KBM-7 (cell line): Measurements from ENCODE around the gene ATP10A.

ENCODE experiments used
- DNase-seq: peaks from one replicate; pipeline ENCODE4 v3.0.0-alpha.2; 2015
- in situ Hi-C: fragments of 300-500 bp; cut with MboI; formaldehyde crosslinking; loops from 2 replicates; pipeline ENCODE4 v1.14.3; 2020; ENCODE audit warnings: low sequenced_read_pairs, low pct_unique_long_range_greater_than_20kb, mixed read lengths

ATP10A gene

DNA sequence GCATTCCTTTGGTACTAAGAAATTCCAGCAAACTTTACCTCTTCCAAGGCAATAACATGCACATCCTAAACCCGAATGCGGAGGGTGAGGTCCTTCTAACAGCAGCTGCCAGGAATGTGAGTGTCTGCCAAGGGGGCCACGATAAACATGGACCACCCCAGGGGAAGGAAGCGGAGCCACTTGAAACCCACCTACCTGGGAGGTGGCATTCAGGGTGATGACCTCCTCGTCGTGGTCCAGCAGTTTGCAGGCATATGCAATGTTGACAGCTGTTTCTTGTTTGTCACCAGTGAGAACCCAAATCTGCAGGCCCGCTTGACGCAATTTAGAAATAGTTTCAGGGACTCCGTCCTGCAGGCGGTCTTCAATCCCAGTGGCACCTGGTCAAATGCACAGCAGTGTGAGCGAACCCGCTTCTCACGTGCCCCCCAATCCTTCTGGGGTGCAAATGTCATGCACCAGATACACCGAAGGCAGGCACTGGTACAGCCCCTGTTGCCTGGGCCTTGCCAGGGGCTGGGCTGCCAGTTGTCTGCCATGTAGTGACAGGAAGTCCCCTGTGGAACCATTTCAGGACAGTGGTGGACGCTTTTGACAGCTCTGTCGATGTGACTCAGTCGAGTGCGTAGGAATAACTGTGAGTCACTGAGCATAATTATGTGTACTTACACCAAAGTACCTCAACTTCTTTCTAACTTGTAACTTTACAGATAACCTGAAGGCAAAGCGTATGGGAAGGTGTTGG, 161.2 kb downstream of the ATP10A start:
- no peak for DNase-seq
- in situ Hi-C loops, result no loop called here

DNA sequence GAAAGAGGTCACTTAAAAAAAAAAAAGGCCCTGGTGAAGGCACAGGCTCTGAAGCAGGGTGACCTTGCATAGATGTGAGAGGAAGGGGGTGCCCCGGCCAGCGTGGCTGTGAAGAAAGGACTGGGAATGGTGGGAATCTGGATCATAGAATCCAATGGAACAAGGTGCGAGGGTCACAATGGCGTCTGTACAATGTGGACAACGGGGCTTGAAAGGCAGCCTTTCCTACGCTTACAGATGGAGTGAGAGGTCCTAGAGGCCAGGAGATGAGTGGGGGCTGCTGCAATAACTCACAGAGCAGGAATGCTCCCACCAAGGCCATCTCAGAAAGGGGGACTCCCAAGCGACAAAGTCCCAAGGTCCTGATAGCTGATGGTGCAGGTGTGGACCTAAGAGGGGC, 162.2 kb downstream of the ATP10A start:
- in situ Hi-C loops, result no loop called here
- no peak for DNase-seq

DNA sequence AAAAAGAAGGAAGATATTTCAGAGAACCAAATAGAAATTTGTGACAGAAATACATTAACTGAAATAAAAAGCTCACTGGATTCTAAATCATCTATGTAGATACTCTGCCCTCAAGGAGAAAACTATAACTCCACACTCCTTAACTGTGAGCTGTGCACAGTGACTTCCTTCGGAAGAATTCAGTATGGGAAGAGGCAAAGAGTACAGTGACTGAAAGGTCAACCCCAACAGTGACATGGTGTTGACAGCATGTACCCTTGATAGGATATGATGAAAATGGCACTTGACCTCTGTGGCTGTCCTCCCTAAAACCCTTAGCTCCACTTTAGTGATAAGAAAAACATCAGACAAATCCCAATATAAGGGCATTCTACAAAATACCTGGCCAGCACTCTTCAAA, 165.5 kb downstream of the ATP10A start:
- no peak for DNase-seq
- in situ Hi-C loops, result no loop called here

DNA sequence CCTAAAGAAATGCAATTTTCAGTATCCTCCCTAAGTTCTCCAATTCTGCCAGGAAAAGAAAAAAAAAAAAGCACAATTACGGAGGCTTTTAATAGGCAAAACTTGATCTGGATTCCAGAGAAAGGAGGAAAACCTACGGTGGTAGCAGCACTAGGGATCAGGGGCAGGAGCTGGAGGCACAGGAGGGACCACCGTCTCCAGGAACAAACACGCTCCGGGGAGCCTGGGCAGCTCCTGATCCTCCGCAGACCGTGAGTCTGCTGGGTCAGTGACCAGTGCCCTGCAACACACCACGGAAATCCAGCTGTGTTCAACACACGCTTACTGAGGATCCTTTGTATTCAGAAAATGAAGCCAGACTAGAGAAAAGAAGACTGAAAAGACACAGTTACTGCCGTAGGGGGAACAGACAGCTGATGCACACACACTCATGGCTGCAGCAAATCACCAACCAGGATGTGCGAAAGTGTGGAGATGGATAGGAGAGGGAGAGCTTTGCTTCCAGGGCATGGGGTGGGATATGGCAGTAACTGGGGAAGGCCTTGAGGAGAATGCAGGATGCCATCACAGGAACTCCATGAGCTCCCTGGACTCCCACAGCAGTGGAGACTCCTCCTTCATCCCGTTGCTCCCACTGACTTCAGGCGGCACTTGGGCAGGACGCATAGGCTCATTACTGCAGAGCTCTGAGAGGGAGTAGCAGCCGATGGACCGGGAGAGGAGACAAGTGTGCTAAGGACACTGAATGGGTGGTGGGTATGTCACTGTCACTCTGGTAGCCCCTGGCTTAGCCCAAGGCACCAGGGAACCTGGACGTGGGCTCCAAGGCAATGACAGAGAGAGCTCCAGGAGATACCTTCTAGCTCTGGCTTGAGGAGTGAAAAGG, 167.0 kb downstream of the ATP10A start:
- no peak for DNase-seq
- in situ Hi-C loops, result no loop called here

DNA sequence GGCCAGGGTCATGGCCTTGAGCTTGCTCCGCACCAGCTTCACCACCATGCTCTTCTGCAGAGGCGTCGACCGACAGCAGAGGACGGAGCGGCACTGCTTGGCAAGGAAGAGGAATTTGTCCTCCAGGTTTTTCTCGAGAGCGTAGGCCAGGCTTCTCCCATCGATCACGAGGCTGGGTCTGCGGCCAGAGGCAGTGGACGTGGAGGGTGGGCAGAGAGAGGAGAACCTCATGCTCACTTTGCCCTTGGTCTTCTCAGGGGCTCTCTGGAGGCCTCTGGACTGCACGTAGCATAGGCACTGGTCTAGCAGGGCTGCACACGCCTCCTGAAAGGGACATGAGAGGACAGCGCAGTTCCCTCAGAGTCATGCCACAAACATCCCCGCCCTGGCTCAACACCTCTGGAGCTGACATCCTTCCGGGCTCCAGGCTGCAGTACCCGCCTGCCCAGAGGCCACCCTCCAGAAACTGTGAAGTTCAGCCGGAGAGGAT, 168.3 kb downstream of the ATP10A start:
- in situ Hi-C loops, result no loop called here
- DNase-seq, result no peak

DNA sequence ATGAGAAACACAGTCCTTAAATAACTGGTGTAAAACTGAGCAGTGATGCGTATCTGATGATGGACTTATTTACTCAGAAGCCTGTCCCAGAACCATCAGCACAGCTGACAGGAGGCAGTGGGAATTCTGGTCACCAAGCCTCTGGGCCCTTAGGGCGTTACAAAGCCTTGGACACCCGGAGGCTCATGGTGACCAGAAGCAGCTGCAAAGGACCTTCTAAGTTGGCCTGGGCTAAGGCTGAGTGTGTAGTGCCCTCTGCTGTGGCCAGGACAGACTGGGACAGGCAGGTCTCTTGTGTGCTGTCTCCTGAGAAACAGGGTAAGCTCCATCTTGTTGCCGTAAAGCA, 168.9 kb downstream of the ATP10A start:
- DNase-seq, result no peak
- in situ Hi-C loops, result no loop called here

DNA sequence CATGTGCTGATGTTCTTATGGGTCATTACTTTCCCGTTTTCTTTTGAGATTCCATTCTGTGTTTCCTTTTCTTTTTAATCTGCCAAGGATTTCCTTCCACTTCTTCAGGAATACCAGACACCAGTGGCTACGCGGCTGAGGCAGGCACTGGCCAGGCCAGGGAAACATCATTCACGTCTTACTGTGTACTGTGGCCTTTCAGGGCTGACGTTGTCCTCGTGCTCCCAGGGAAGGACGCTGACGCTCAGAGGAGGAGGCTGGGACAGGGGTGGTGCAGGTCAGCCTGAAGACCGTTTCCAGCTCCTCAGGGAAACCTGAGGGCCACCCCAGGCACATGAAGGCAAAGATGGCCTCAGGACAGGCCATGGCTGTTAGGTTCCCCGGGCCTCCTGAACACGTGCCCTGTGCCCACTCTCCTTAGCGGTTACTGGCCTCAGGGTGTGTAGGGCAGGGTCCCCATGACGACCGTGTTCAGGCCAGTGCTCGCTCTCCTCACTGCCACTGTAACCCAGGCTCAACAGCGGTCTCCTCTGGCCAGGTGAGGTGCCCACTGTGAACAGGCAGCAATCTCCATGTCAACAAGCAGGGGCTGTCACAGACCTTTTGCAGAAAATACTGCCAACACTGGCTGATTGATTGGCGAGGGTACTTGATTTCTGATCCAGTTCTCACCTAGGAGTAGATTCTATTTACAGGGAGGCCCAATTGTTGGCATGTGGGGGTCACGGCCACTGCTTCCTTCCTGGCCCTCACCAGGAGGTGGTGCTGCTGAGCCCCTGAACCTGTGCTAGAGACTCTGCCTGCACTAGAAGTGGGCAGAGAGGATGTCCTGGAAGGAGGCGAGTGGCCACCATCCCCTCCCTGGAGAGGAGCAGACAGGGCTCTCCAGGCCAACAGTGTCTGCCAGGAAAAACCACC, 169.5 kb downstream of the ATP10A start:
- in situ Hi-C loops, result no loop called here
- peak; percentile 43 for DNase-seq

DNA sequence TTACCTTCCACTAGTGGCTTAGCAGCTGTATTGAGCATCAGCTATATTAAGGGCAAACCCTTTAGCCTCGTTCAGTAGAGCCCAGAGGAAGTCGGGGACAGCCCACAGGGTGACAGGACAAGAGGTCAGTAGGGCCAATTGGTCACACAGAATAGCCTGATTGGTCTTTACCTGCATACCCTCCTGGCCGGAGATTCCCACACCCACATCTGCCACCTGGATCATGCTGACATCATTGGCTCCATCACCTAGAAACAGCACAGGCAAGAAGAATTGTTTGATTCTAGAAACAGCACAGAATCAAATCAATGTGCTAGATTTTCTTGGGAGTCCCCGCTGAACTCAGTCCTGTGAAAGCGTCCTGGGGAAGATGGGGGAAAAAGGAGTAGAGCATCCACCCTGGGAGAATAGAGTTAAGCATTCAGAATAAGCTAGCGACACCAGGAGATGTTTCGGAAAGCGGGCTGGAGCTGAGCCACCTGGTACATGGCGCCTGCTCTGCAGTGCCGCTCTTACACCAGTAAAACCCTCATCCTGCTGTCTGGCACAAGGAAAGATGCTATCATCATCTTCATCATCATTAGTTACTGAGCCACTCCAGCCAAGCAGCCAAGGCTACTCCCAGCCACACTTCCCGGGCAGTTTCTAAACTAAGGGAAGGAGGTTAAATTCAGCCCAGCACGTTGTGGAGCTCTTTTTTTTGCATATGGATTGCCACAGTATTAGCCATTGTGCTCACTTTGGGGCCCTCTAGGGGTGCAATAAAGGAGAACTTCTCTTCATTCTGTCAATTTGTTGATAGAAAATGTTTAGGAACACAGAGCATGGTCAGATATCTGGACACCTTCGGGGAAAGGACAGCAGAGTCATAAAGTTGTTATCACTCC, 171.3 kb downstream of the ATP10A start:
- no peak for DNase-seq
- in situ Hi-C loops, result no loop called here

DNA sequence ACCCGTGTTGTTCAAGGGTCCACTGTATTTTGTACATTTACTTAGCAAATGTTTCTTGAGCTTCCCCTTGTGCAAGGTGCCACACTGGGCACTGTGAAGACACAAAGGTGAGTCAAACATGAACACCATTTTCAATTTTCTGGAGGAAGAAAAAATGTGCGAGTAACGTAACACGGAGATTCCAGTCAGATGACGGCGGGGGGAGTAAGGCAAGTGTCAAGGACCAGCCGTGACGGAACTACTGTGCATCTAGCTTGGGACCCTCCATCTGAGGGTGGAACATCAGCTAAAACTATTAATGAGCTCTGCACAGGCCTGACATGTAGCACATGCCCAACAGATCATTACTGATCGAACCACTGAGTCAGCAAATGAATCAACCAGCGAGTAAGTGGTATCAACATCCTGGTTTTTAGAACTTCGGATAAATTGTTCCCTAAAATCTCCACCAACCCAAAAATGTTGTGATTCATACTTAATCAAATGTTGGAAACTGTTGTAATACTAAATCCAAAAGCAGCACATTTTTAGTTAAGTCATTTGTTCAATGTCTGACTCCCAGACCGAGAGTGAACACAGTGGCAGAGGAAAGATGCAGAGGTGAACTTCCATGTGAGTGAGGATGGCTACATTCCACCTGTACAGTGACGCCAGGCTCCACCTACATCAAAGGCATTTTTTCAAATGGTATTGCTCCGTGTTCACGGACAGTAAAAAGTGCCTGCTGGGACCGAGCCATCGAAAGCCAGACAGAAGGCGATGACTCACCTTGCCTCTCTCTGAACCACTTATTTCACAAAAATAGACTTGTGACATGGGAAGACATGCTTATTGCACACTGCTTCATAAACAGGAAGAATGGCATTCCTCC, 172.2 kb downstream of the ATP10A start:
- DNase-seq, result no peak
- in situ Hi-C loops, result no loop called here

DNA sequence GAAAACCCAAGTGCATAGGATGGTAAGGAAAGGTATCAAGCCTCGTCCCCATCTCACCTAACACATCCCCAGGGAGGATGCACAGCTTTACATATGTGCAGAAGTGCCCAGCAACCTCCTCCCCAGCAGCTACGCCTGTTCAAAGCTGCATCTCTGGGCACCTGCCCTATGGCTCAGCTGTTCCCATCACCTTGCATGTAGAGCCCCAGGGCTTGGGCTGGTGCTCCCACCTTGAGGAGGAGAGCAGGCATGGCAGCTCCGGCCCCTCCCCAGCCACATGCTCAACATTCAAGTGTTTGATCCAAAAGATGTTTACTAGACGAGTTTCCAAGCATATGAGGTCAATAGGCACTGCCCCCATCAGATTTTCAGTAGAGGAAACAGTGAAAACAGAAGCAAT, 173.5 kb downstream of the ATP10A start:
- in situ Hi-C loops, result no loop called here
- no peak for DNase-seq

DNA sequence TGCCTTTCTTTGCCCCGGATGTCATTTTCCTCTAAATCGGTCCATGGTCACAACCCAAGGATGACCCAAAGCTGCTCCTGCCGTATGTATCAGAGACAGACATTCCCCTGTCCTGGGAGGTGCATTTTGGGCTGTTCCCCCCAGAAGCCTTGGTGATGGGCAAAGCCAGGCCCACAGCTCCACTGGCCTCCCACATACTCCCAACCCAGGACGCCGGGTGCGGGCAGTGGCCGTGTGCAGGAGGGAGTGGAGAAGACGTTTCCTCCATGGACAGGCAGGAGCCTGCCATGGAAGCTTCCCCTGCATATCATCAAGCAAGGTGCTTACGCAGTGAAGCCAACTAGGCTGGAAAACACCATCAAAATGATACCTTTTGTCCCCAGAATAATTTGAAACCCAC, 175.0 kb downstream of the ATP10A start:
- DNase-seq, result no peak
- in situ Hi-C loops, result no loop called here

DNA sequence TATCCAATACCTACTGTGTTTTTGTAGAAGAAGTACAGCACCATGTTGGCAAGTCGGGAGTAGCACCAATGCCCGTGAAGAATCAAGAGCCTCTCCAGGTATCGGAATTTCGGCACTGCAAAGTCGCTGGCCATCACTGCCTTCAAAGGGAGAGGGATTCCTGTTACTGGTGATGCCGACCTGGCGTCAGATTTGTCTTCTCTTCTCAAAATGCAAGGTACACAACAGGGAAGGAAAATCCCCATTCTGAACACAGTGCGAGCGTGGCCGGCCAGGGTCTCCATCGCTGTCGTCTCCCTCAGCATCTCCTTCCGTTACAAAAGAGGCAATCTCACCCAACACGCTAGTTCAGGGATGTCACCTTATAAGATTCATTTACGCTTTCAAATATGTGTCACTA, 175.4 kb downstream of the ATP10A start:
- in situ Hi-C loops, result no loop called here
- no peak for DNase-seq

DNA sequence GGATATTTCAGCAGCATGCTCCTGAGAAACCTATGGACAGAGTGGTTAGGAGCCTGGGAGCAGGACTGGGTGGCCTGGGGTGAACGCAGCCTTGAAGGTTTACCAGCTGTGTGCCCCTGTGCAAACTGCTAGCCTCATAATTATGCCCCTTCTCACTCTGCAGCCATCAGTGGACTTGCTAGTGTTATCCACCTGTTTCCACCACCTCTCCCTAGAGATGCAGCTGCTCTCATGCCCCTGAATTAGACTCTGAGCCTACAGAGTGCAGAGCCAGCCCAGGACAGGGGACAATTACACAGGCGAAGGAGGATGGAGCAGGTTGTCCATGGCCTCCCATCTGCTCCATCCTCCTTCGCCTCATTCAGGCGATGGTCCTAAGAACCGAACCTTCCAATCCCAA, 175.9 kb downstream of the ATP10A start:
- no peak for DNase-seq
- in situ Hi-C loops, result no loop called here

DNA sequence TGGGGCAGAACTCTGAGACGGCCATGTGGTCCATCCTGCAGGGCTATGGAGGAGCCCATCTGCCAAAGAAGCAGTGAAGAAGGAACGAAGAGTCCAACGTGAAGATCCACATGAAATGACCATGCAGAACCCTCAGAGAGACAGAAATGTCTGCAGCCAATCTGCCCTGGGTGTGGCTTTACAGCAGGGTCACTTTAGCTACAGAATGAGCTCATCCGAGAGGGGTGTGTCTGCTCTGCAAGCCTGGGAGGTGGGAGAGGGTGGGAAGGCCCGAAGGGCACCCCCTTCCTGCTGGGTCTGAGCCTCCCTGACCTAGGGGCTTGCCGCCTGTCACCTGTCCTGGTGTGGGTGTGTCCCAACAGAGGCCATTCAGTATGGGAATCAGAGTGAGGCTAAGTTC, 176.3 kb downstream of the ATP10A start:
- no peak for DNase-seq
- in situ Hi-C loops, result no loop called here

DNA sequence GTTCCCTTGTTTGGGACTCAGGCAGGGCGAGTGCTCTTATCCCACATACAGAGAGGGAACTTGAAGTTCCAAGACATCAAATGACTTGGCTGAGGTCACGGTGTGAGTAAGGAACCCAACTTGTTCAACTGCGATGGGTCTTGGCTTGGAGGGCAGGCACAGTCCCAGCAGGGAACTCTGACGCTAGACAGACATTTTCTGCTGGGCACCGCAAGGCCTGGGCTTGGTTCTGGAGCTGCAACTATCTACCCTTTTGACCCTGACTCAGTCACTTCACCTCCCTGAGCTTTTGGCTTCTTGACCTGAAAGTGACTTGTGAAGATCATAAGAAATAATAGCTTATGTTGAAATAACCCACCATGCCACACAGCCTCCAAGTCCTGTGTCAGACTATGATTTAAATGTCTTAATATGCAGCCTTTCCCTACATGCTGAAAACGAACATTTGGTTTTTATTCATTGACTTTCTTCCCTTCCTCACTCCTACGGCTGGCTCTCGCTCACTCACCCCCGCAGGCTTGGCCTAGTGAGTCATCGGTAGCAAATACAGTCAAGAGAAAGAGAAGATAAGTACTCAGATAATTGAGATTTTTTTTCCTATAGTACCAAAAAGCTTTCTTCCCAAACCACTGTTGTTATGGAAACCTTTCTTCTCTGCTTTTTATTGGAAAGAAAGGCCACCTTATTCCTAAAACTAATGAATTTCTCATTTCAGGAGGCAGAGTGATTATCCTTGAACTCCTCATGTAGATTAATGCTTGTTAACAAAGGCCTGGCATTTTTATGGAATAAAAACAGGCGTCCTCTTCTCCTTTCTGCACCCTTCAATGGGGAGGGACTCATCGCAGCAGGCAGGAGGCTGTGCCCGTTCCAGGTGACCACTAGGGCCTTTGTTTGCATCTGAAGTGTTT, 178.4 kb downstream of the ATP10A start:
- DNase-seq, result no peak
- in situ Hi-C loops, result no loop called here

DNA sequence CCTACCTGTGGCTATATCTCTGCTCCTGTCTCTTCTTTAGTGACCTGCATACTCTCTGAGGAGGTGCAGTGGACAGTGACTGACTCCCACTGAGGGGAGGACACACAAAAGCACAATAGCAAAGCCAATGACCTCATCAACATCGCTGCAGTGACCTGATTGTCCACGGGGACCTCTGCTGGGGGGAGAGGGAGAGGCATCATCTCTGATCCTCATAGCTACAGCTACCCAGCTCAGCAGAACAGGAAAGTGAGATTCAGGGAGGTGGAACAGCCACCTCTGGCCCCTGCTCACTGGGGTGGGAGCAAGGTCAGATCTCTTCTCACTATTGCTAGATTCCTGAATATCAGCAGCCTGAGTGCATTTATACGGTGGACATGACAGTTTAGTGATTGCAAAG, 179.2 kb downstream of the ATP10A start:
- no peak for DNase-seq
- in situ Hi-C loops, result no loop called here

DNA sequence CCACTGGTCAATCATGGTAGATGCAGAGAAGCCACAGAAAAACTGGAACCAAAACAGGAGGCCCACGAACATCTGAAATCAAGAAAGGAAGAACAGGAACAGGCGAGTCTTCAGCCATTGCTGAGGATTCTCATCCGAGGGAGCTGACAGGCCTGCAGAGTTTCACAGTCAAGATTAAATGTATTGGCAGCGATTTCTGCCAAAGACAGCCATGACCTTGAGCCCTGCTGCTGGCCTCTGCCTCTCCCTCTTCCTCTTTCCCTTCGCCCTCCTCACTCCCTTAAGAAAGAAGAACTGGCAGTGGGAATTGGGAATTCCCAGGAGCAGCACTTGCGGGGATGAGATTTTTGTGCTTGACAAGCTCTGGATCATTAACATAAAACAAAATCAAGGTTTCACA, 179.7 kb downstream of the ATP10A start:
- in situ Hi-C loops, result no loop called here
- DNase-seq, result no peak
